ENCODE data around the gene PARD6B. TPM values are rescaled to one million over a fixed set of nuclear protein-coding genes. Genes with fewer than 3 reads are reported as not detected.

The PARD6B gene
- polyA plus RNA-seq (5.9 and 7.0 TPM in 2 replicates), polyA minus RNA-seq (23.7 and 25.1 TPM in 2 replicates)

GRCh38 chr20:50731055-50731929 lies at the start of gene PARD6B:
TSS of gene PARD6B (plus strand) at chr20:50731580. CDS start at chr20:50731787, 207 bp downstream.
- peaks cover 22% of the 10 kb centered on the region for H3K79me2 ChIP-seq (replicated peaks; ENCODE audit: insufficient read depth, low read length)
- H3K9me3 ChIP-seq (ENCODE audit: low read length) = no peaks in the 10 kb centered on the region
- peaks cover 3% of the 10 kb centered on the region for H3F3A ChIP-seq (ENCODE audit: insufficient read depth, low read length, poor library complexity, severe bottlenecking)
- H3K4me3 ChIP-seq (ENCODE audit: low read length) = peak within 1 kb of the TSS; percentile 90
- no peaks in the 10 kb centered on the region for H3K9me2 ChIP-seq (ENCODE audit: insufficient read depth, low read length)
- TF ChIP-seq POLR2AphosphoS5 (IDR thresholded peaks at IDR 0.05) (peak; percentile 90), EP300 (conservative IDR thresholded peaks at IDR 0.05; ENCODE audit: poor library complexity, severe bottlenecking) (peak; percentile 35), MXI1 (conservative IDR thresholded peaks at IDR 0.05; ENCODE audit: poor library complexity, severe bottlenecking) (peak; percentile 70), SMC3 (conservative IDR thresholded peaks at IDR 0.05; ENCODE audit: poor library complexity) (peak; percentile 37), RAD21 (conservative IDR thresholded peaks at IDR 0.05) (peak; percentile 33), REST (IDR thresholded peaks at IDR 0.05; ENCODE audit: borderline replicate concordance) (peak; percentile 68), EZH2 (IDR thresholded peaks at IDR 0.05; ENCODE audit: borderline replicate concordance, insufficient read depth, low read length, poor library complexity, severe bottlenecking) (no peak), TAF1 (IDR thresholded peaks at IDR 0.05; ENCODE audit: low read depth) (peak; percentile 69)
- TF ChIP-seq, protein P1, sequence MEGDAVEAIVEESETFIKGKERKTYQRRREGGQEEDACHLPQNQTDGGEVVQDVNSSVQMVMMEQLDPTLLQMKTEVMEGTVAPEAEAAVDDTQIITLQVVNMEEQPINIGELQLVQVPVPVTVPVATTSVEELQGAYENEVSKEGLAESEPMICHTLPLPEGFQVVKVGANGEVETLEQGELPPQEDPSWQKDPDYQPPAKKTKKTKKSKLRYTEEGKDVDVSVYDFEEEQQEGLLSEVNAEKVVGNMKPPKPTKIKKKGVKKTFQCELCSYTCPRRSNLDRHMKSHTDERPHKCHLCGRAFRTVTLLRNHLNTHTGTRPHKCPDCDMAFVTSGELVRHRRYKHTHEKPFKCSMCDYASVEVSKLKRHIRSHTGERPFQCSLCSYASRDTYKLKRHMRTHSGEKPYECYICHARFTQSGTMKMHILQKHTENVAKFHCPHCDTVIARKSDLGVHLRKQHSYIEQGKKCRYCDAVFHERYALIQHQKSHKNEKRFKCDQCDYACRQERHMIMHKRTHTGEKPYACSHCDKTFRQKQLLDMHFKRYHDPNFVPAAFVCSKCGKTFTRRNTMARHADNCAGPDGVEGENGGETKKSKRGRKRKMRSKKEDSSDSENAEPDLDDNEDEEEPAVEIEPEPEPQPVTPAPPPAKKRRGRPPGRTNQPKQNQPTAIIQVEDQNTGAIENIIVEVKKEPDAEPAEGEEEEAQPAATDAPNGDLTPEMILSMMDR (IDR thresholded peaks at IDR 0.05; ENCODE audit: poor library complexity, severe bottlenecking) = peak; percentile 32
- peak within 1 kb of the TSS; percentile 100 for H3K4me2 ChIP-seq (ENCODE audit: low read length)
- H3K9ac ChIP-seq (ENCODE audit: low read length) = peak within 1 kb of the TSS; percentile 89
- H3K27ac ChIP-seq (ENCODE audit: low read length) = peak within 1 kb of the TSS; percentile 74
- H4K20me1 ChIP-seq (ENCODE audit: insufficient read depth) = no peaks in the 10 kb centered on the region
- peak within 1 kb of the TSS; percentile 91 for H2AFZ ChIP-seq (ENCODE audit: low read depth, low read length)
- H3K36me3 ChIP-seq (ENCODE audit: insufficient read depth, low read length) = no peaks in the 10 kb centered on the region
- no peaks in the 10 kb centered on the region for H3K27me3 ChIP-seq (ENCODE audit: insufficient read depth, low read depth, low read length)

GRCh38 chr20:50682065-50682464 lies 49.3 kb upstream of the PARD6B start:
- Histone ChIP-seq H3K4me2 (ENCODE audit: low read length) (no peak overlapping the region), H3K9me2 (ENCODE audit: insufficient read depth, low read length) (no peaks in the 10 kb centered on the region), H4K20me1 (ENCODE audit: insufficient read depth) (no peaks in the 10 kb centered on the region), H3K4me3 (ENCODE audit: low read length) (no peak overlapping the region), H3K79me2 (replicated peaks; ENCODE audit: insufficient read depth, low read length) (no peaks in the 10 kb centered on the region), H3K9ac (ENCODE audit: low read length) (no peak overlapping the region), H2AFZ (ENCODE audit: low read depth, low read length) (no peak overlapping the region), H3K27me3 (ENCODE audit: insufficient read depth, low read depth, low read length) (no peaks in the 10 kb centered on the region), H3K27ac (ENCODE audit: low read length) (no peak overlapping the region), H3K9me3 (ENCODE audit: low read length) (no peaks in the 10 kb centered on the region), H3K36me3 (ENCODE audit: insufficient read depth, low read length) (no peaks in the 10 kb centered on the region), H3F3A (ENCODE audit: insufficient read depth, low read length, poor library complexity, severe bottlenecking) (no peaks in the 10 kb centered on the region)
- TF ChIP-seq EZH2 (IDR thresholded peaks at IDR 0.05; ENCODE audit: borderline replicate concordance, insufficient read depth, low read length, poor library complexity, severe bottlenecking) = no peak
- TF ChIP-seq, protein P1 (IDR thresholded peaks at IDR 0.05; ENCODE audit: poor library complexity, severe bottlenecking) = no peak
- no peak for TF ChIP-seq MXI1 (conservative IDR thresholded peaks at IDR 0.05; ENCODE audit: poor library complexity, severe bottlenecking)
- TF ChIP-seq SMC3 (conservative IDR thresholded peaks at IDR 0.05; ENCODE audit: poor library complexity) = no peak
- no peak for TF ChIP-seq TAF1 (IDR thresholded peaks at IDR 0.05; ENCODE audit: low read depth)
- no peak for TF ChIP-seq POLR2AphosphoS5 (IDR thresholded peaks at IDR 0.05)
- no peak for TF ChIP-seq EP300 (conservative IDR thresholded peaks at IDR 0.05; ENCODE audit: poor library complexity, severe bottlenecking)
- no peak for TF ChIP-seq RAD21 (conservative IDR thresholded peaks at IDR 0.05)
- no peak for TF ChIP-seq REST (IDR thresholded peaks at IDR 0.05; ENCODE audit: borderline replicate concordance)

Measured in neural cell (in vitro differentiated cells).